Effector memory CD4-positive, alpha-beta T cell (primary cell): ENCODE data around the gene TARDBP.
A peak's percentile ranks its signal among the peaks of the same experiment; 100 is the strongest.

ENCODE experiments used
- DNase-seq, 3 donors: peaks; one replicate each; pipeline ENCODE4 v3.0.0-alpha.2; 2020
- H3K27ac ChIP-seq: 2 replicates; pipeline ENCODE4 v1.7.0; 2013; ENCODE audit warnings: mild to moderate bottlenecking, low read length, moderate library complexity; ENCODE audit not compliant: insufficient read depth, poor library complexity, severe bottlenecking
- H3K27me3 ChIP-seq: replicated peaks from 2 replicates; pipeline ENCODE4 v1.7.0; 2013; ENCODE audit warnings: mild to moderate bottlenecking, low read length; ENCODE audit not compliant: insufficient read depth, control insufficient read depth, poor library complexity, severe bottlenecking
- H3K36me3 ChIP-seq: 2 replicates; pipeline ENCODE4 v1.7.0; 2013; ENCODE audit warnings: mild to moderate bottlenecking, low read length, moderate library complexity; ENCODE audit not compliant: control insufficient read depth, insufficient read depth
- H3K4me1 ChIP-seq: 2 replicates; pipeline ENCODE4 v1.7.0; 2013; ENCODE audit warnings: low read length, mild to moderate bottlenecking; ENCODE audit not compliant: control insufficient read depth, insufficient read depth, poor library complexity, severe bottlenecking
- H3K4me3 ChIP-seq: 2 replicates; pipeline ENCODE4 v1.7.0; 2013; ENCODE audit warnings: low read length, low read depth, mild to moderate bottlenecking; ENCODE audit not compliant: insufficient read depth, poor library complexity, severe bottlenecking
- H3K9me3 ChIP-seq: 2 replicates; pipeline ENCODE4 v1.7.0; 2013; ENCODE audit warnings: mild to moderate bottlenecking, low read length, moderate library complexity; ENCODE audit not compliant: control insufficient read depth

The TARDBP gene

DNA sequence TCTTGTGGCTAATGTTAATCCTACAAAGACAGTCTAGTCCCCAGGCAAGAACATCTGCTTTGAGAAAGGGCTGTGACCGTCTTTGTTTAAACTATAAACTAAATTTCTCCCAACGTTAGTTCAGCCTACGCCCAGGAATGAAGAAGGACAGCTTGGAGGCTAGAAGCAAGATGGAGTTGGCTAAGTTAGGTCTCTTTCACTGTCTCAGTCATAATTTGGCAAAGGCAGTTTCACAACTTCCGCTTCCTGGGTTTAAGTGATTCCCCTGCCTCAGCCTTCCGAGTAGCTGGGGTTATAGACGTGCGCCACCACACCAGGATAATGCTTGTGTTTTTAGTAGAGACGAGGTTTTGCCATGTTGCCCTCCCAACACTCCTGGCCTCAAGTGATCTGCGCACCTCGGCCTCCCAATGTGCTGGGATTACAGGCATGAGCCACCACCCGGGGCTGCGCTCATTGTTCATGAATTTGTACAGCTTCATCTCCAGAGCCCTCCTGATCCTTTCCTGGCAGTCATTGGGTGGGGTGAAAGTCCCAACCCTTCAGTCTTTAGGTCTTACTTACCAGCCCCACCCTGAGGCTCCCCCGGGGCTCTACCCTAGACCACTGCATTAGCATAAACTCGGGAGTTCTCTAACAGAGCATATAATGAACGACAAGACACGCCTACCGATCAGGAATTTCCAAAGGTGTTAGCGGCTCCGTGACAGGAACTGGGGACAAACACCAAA, 39.5 kb downstream of the TARDBP start:
- DNase-seq: no peak
- Histone ChIP-seq H3K36me3 (peaks cover 15% of the 10 kb centered on the region), H3K4me1 (no peaks in the 10 kb centered on the region), H3K4me3 (no peak overlapping the region), H3K27ac (no peak overlapping the region), H3K9me3 (no peaks in the 10 kb centered on the region), H3K27me3 (no peaks in the 10 kb centered on the region)

DNA sequence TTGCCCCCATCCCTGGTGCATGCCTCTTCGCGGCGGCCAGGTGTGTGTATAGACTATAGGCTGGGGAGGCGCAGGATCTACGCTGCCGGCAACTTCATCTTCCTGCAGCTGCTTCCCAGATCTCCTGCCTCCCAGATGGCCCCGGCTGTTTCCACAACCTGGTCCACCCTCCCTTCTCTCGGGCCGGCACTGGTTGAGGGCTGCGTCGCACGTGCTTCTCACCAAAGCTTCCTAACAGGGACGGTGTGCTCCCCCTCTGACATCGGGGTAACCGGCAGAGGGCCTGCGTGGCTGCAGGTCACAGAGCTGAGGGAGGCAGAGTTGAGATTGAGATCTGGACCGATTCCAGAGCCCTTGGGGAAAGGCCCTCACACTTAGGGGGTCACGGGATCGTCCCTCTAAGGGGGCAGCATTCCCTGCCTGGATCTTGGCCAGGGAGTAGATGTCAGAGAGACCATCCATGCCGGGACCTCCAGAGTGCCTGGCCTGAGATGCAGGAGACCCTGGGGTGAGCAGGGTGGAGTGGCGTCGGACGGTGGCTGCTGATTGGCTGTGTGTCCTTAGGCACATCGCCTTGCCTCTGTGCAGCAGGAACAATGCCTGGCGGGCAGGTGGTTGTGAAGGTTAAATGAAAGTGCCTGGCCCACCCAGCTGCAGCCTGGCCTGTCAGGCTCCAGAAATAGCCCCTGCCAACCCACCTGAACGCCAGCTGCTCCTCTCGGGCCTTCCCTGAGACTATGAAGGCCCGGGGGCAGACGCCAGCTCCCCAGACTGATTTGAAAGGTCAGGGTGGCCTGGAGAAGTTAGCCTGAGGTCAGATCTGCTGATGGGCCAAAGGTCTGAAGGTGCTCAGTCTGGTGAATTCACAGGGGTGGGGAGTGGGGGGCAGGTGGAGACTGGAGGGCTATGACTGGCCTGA, 40.6 kb downstream of the TARDBP start:
- Histone ChIP-seq H3K36me3 (peaks cover 15% of the 10 kb centered on the region), H3K9me3 (no peaks in the 10 kb centered on the region), H3K27ac (no peak overlapping the region), H3K27me3 (no peaks in the 10 kb centered on the region), H3K4me3 (no peak overlapping the region), H3K4me1 (no peaks in the 10 kb centered on the region)
- DNase-seq: no peak

GRCh38 chr1:11053758-11054137, 41.3 kb downstream of the TARDBP start:
- H3K4me1 ChIP-seq: peaks cover 3% of the 10 kb centered on the region
- no peak for DNase-seq
- H3K36me3 ChIP-seq: peaks cover 15% of the 10 kb centered on the region
- H3K27ac ChIP-seq: no peak overlapping the region
- no peaks in the 10 kb centered on the region for H3K9me3 ChIP-seq
- H3K4me3 ChIP-seq: no peak overlapping the region
- no peaks in the 10 kb centered on the region for H3K27me3 ChIP-seq

DNA sequence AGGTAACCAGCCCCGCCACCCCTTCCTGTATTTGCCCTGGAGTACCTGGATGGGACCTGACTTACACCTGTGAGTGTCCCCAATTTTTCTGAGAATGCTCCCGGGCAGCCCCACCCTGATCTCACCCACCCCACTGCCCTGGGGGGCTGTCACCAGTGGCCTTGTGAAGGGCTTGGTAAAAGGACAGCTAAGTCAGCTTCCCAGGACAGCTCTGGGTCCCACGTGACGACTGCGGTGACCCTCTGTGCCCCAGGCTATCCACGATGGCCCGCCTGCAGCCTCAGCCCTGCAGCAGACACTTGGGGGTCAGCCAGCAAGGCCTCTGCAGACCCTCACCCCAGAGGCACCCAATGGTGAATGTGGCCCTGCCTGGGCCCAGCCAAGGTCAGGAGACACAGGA, 41.7 kb downstream of the TARDBP start:
- Histone ChIP-seq H3K27ac (no peak overlapping the region), H3K27me3 (no peaks in the 10 kb centered on the region), H3K9me3 (no peaks in the 10 kb centered on the region), H3K4me1 (peaks cover 7% of the 10 kb centered on the region), H3K4me3 (no peak overlapping the region), H3K36me3 (peaks cover 15% of the 10 kb centered on the region)
- DNase-seq: no peak

GRCh38 chr1:11054666-11055065, 42.2 kb downstream of the TARDBP start:
- DNase-seq: no peak
- Histone ChIP-seq H3K27me3 (no peaks in the 10 kb centered on the region), H3K36me3 (peaks cover 15% of the 10 kb centered on the region), H3K4me1 (peaks cover 12% of the 10 kb centered on the region), H3K4me3 (no peak overlapping the region), H3K27ac (no peak overlapping the region), H3K9me3 (no peaks in the 10 kb centered on the region)

DNA sequence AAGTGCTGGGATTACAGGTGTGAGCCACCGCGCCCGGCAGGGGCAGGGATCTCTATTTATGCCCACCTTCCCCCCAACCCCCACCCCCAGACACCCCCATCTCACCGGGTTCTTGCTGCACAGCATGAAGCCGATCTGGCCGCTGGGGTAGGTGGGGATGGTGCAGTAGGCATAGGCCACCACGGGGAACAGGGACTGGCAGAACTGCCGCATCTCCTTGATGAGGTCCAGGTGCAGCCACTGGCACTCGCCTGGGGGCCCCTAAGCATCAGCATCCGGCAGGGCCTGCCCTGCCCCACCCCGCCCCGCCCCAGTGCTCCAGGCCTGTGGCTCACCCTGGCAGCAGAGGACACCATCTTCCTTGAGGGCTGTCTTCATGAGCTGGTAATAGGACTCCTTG, 43.2 kb downstream of the TARDBP start:
- H3K9me3 ChIP-seq: no peaks in the 10 kb centered on the region
- H3K36me3 ChIP-seq: peaks cover 15% of the 10 kb centered on the region
- H3K4me1 ChIP-seq: peaks cover 12% of the 10 kb centered on the region
- no peaks in the 10 kb centered on the region for H3K27me3 ChIP-seq
- no peak for DNase-seq
- no peak overlapping the region for H3K27ac ChIP-seq
- H3K4me3 ChIP-seq: no peak overlapping the region

DNA sequence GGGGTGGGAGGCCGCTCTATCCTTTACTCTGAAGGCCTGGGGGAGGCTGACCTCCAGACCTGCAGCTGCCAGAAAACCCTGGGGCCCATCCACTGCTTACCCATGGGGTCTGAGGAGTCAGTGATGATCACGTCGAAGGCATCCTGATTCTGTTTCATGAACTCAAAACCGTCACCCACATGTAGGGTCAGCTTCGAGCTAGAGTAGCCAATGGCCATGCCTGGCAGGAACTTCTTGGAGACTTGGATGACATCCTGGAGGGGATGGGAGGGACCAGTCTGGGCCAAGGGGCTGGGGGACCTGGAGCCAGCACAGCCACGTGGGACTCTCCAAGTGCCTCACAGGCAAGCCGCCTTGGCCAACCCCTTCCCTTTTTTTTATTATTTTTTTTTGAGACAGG, 44.0 kb downstream of the TARDBP start:
- H3K36me3 ChIP-seq: peaks cover 15% of the 10 kb centered on the region
- DNase-seq: no peak
- H3K27me3 ChIP-seq: no peaks in the 10 kb centered on the region
- no peaks in the 10 kb centered on the region for H3K9me3 ChIP-seq
- H3K4me1 ChIP-seq: peaks cover 17% of the 10 kb centered on the region
- no peak overlapping the region for H3K4me3 ChIP-seq
- no peak overlapping the region for H3K27ac ChIP-seq

GRCh38 chr1:11057477-11057876, 45.0 kb downstream of the TARDBP start:
- Histone ChIP-seq H3K4me1 (peaks cover 17% of the 10 kb centered on the region), H3K4me3 (no peak overlapping the region), H3K36me3 (peaks cover 15% of the 10 kb centered on the region), H3K27ac (no peak overlapping the region), H3K9me3 (no peaks in the 10 kb centered on the region), H3K27me3 (no peaks in the 10 kb centered on the region)
- no peak for DNase-seq

DNA sequence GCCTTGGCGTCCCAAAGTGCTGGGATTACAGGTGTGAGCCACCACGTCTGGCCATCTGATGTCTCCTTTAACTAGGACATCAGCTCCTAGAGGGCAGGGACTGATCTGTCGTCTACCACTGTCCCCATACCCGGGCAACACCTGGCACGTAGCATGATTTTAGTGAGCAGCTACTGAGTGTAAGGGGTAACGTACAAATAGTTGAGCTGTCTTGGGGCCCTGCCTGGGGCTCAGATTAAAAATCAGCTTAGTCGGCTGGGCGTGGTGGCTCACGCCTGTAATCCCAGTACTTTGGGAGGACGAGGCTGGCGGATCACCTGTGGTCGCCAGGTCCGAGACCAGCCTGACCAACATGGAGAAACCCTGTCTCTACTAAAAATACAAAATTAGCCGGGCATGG, 45.6 kb downstream of the TARDBP start:
- no peak overlapping the region for H3K4me3 ChIP-seq
- H3K4me1 ChIP-seq: peaks cover 17% of the 10 kb centered on the region
- peaks cover 15% of the 10 kb centered on the region for H3K36me3 ChIP-seq
- no peak overlapping the region for H3K27ac ChIP-seq
- no peaks in the 10 kb centered on the region for H3K9me3 ChIP-seq
- no peaks in the 10 kb centered on the region for H3K27me3 ChIP-seq
- DNase-seq: no peak

- Histone ChIP-seq H3K9me3 (no peaks in the 10 kb centered on the region), H3K27ac (peak overlapping the region; percentile 53), H3K4me1 (peaks cover 17% of the 10 kb centered on the region), H3K36me3 (peaks cover 15% of the 10 kb centered on the region), H3K4me3 (peak overlapping the region; percentile 91), H3K27me3 (no peaks in the 10 kb centered on the region)
- DNase-seq: no peak
Observed at GRCh38 chr1:11058595-11059154, 46.2 kb downstream of the TARDBP start.
